AG09309 (cell line): Measurements from ENCODE around the gene IL2RA.

Experiments
- DNase-seq: peaks from one replicate; pipeline ENCODE4 v3.0.0-alpha.2; 2010; ENCODE audit warnings: low read depth
- H3K4me3 ChIP-seq: 2 replicates; pipeline ENCODE4 v1.5.1; 2011; ENCODE audit warnings: mild to moderate bottlenecking, low read depth, low read length, moderate library complexity; ENCODE audit not compliant: control insufficient read depth
- CTCF ChIP-seq: IDR thresholded peaks from 2 replicates; pipeline ENCODE4 v1.5.1; 2011; ENCODE audit warnings: mild to moderate bottlenecking, low read depth, low read length, inconsistent platforms; ENCODE audit not compliant: insufficient read depth, control insufficient read depth; ENCODE audit errors: missing control alignments

IL2RA gene

GRCh38 chr10:5971315-5971832, 90.8 kb downstream of the IL2RA start:
- TF ChIP-seq CTCF: no peak
- no peak overlapping the region for H3K4me3 ChIP-seq
- no peak for DNase-seq

GRCh38 chr10:5970527-5970926, 91.6 kb downstream of the IL2RA start:
- DNase-seq: no peak
- no peak for TF ChIP-seq CTCF
- H3K4me3 ChIP-seq: no peak overlapping the region

- no peak overlapping the region for H3K4me3 ChIP-seq
- no peak for TF ChIP-seq CTCF
- DNase-seq: no peak
Measured at GRCh38 chr10:5970066-5970465, 92.1 kb downstream of the IL2RA start.

DNA sequence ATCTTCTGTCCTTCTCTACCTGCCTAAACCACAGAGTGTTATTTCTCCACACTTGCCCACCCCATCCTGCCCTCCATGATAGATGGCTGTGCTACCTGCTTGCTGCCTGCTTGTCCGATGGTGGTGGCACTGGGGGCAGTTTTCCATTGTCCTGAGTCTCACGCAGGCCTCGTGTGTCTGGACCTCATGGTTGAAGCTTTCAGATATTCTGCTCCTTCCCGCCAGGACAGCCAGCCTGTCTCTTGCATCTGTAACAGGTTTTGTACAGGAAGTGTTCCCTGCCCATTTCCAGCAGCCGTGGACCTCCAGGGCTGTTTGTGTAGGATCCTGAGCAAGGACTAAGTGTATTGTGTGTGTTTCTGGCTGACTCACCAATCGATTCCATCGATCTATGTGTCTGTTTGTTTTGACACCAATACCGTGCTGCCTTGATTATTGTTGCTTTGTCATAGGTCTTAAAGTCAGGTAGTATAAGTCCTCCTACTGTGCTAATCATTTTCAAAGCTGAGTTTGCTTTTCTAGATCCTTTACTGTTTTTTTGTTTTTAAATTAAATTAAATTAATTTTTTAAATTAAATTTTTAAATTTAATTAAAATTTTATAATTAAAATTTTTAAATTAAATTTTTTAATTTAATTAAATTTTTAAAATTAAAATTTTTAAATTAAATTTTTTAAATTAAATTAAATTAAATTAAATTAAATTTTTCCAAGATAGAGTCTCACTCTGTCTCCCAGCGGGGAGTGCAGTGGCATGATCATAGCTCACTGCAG, 93.3 kb downstream of the IL2RA start:
- H3K4me3 ChIP-seq: no peak overlapping the region
- TF ChIP-seq CTCF: no peak
- DNase-seq: no peak

GRCh38 chr10:5968037-5968680, 94.0 kb downstream of the IL2RA start:
- H3K4me3 ChIP-seq: no peak overlapping the region
- TF ChIP-seq CTCF: no peak
- no peak for DNase-seq

DNA sequence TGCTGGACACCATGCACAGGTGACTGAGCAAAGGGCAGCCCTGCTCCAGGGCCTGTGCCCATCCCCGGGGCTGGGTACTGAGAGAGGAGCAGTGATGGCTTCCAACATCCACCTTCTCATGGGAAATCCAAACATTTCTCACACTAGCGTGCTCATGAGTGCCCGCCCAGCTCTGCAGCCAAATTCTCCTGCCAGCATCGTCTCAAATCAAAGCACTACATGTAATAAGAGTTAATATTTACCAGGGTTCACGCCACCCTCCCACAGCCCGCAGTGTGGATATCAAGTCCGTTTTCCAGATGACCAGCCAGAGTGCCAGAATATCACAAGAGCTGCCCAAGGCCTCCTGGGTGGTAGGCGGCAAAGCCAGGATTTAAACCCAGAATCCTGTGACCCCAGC, 96.9 kb downstream of the IL2RA start:
- no peak for TF ChIP-seq CTCF
- no peak for DNase-seq
- H3K4me3 ChIP-seq: no peak overlapping the region

- no peak overlapping the region for H3K4me3 ChIP-seq
- no peak for DNase-seq
Measured at GRCh38 chr10:5964736-5965135, 97.4 kb downstream of the IL2RA start.

More at GRCh38 chr10:5964736-5965135, 97.4 kb downstream of the IL2RA start:
- no peak for TF ChIP-seq CTCF
